GM12875 (cell line): Measurements from ENCODE around the gene ERCC5.

Source experiments
- H3K4me3 ChIP-seq: one replicate; pipeline ENCODE4 v1.5.1; 2011; ENCODE audit warnings: low read depth, low read length, control low read depth
- TF ChIP-seq, protein P1 (sequence below): IDR thresholded peaks from 2 replicates; pipeline ENCODE4 v1.5.1; 2011; ENCODE audit warnings: low read depth, mild to moderate bottlenecking, control low read depth, inconsistent platforms, low read length, moderate library complexity, borderline replicate concordance; ENCODE audit not compliant: insufficient read depth

The ERCC5 gene

DNA sequence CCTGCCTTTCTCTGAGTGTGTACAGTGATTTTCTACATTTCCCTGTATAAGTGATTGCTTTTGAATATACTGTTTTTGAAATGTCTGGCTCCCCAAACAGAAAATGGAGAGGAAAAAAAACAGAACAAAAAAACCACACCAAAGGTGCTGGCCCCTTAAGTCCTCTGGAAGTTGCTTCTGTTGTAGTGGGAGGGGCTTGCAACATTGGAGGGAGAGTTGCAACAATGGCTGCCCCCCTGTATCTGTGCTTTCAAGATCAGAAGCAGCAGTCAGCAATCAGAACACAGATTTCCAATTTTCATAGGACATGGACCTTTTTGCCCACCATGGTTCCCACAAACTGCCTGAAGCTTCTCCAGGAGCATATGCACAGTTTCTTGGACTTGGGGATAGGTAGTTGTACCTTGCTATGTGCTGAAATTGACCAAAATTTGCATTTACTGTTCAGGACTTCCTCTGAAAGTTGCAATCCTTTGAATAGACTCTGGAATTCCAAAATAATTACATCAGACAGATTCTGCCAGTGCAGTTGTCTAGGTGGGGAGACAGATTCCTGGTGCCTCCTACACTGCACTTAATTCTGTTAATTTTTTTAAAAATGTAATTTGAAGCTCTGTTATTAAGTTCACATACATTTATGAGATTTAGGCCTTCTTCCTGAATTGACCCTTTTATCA, 33.1 kb upstream of the ERCC5 start:
- no peak overlapping the region for H3K4me3 ChIP-seq
- TF ChIP-seq, protein P1, sequence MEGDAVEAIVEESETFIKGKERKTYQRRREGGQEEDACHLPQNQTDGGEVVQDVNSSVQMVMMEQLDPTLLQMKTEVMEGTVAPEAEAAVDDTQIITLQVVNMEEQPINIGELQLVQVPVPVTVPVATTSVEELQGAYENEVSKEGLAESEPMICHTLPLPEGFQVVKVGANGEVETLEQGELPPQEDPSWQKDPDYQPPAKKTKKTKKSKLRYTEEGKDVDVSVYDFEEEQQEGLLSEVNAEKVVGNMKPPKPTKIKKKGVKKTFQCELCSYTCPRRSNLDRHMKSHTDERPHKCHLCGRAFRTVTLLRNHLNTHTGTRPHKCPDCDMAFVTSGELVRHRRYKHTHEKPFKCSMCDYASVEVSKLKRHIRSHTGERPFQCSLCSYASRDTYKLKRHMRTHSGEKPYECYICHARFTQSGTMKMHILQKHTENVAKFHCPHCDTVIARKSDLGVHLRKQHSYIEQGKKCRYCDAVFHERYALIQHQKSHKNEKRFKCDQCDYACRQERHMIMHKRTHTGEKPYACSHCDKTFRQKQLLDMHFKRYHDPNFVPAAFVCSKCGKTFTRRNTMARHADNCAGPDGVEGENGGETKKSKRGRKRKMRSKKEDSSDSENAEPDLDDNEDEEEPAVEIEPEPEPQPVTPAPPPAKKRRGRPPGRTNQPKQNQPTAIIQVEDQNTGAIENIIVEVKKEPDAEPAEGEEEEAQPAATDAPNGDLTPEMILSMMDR: no peak

DNA sequence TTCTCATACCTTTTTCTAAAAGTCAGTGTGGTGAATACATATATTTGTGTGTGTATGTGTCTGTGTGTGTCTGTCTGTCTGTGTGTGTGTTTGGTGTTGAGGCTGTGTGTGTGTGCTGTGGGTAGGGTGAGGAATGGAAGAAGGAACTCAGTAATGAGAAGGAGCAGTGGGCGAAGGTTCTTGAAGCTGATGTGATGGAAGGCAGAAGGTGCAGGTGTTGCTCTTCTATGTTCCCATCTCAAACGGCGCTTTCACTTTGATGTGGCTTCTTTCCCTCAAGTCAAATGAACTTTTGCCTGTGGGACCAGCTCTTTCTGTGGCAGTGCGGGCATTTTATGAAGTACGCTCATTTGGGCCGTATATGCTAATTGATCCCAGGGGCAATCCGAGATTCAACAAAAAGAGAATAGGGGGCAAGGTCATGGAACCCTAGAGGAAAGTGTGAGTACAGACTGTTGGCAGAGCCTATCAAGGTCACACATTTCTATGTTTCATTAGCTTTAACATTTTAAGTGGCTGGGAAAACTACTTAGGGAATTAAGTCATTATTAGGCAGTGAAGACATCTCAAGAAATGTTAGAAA, 31.7 kb upstream of the ERCC5 start:
- H3K4me3 ChIP-seq: no peak overlapping the region
- TF ChIP-seq, protein P1: no peak

DNA sequence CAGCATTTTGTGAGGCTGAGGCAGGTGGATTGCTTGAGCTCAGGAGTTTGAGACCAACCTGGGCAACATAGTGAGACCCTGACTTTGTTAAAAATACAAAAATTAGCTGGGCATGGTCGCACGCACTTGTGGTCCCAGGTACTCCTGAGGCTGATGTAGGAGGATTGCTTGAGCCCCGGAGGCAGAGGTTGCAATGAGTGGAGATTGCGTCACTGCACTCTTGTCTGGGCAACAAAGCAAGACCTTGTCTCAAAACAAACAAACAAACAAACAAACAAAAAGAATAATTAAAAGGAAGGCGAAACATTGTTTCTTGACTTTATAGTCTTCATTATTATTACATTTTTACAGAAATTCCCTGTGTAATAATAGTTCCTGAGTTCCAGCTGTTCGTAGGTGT, 31.0 kb upstream of the ERCC5 start:
- H3K4me3 ChIP-seq: no peak overlapping the region
- TF ChIP-seq, protein P1: no peak

DNA sequence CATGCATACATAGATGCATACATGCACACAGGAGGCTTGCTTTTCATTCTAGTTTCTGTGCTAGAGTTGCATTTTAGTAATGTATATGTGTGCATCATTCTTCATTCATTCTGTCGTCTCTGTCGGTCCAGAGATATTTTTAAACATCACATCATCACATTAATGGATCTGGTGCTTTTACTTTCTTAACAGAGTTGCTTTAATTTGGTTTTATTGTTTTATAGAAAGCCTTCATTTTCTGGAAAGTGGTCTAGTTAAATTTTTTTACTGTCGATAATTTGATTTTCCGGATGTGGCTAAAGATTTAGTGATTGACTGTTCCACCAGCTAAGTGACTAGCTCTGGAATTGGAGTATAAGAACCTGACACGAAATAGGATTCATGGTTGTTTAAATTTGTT, 30.0 kb upstream of the ERCC5 start:
- TF ChIP-seq, protein P1: no peak
- H3K4me3 ChIP-seq: no peak overlapping the region

DNA sequence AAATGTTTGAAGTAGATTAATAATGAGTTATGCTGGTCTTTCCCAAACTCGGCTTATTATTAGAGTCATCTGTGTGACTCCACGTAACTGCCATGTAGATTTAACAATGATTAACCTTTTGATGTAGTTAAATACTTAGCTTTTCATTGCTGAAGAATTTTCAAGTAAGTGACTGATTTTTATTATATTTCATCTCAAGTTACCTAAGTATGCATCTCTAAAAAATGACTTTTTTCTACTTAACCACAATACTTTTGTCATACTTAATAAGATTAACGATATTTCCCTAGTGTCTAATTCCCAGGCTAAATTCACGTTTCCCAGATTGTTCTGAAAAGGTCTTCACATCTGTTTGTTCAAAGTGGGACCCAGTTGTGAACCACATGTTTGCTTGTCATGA, 29.1 kb upstream of the ERCC5 start:
- H3K4me3 ChIP-seq: no peak overlapping the region
- TF ChIP-seq, protein P1: no peak

DNA sequence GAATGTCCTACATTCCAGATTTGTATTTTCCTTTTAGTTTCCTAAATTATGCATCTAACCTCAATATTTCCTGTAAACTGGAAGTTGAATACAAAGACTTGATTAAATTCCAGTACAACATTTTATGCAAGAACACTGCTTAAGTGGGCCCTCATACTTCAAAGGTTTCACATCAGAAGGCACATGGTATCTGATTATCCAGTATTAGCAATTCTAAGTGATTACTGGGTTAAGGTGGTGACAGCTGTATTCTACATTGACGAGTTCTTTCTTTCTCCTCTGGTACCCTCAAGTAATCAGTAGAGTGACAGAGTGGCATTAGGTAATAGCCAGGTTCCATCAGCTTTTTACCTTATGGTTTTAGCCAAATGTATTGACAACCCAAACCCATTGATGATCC, 28.6 kb upstream of the ERCC5 start:
- TF ChIP-seq, protein P1: no peak
- no peak overlapping the region for H3K4me3 ChIP-seq

DNA sequence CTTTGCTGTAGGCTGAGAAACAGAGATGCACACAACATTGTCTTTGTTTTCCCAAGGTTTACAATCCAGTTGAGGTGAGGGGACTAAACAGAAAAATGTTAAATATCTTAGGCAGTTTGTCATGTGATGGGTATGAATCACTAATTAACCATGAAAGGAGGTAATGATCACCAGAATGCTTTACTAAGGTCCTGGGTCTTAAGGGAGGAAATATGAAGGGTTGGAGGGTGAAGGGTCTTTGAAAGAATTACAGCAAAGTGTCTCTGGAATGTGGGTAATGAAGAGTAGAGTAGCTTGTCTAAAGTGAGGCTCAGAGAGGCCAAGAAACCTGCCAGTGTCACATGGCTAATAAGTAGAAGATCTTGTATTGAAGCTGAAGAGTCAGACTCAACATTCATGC, 27.9 kb upstream of the ERCC5 start:
- TF ChIP-seq, protein P1: no peak
- H3K4me3 ChIP-seq: no peak overlapping the region
